ENCODE measurements around the gene FOXA2.
"Not testable (repeated sequence)": the region's sequence is repeated elsewhere in the genome, so short reads cannot be mapped to it uniquely, and the experiment has no call there.

Gene FOXA2

DNA sequence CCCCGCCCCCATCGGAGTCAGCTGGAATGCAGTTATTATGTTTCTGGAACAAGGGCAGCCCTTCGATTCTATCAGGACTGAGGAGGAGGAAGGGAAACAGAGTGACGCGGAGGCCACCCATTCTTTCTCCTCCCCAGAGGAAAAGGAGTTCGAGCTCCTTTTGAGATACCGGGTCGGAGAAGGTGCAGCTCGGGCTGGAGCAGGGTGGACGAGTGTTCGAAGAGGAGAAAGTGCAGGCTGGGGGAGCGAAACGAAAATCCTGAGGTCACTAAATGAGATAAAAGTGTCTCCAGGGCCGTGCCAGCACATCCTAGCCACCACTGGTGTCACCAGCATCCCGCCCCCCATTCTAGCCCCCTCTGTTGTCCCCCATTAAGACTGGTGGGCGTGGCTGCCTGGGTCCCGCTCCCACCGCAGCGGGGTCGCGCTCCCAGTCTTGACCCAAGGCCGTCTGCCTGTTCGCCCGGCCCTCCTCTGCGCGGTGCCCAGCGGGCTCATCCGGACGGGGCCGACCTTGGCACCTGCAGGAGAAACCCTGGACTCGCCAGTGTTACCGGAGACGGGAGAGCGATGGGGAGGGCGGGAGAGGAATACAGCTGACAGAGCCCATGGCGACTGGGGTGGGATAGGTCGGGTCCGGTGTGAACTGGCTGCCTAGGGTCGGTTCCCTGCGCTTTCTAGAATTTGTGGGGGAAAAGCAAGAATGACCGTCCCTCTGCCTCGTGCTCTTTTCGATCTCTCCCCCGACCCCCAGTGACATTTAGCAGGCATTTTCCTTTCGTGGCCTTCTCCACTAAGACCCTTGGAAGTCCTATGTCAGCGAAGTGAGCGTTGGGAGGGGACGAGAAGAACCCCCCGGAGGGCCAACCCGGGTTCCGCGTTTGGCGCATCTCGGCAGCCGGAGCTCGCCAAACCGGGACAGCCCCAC, 16.2 kb downstream of the FOXA2 start:
- DNase-seq (ENCODE audit: low spot score), result no peak

GRCh38 chr20:22566876-22567658, 17.3 kb downstream of the FOXA2 start:
- no peak for DNase-seq (ENCODE audit: low spot score)

- DNase-seq (ENCODE audit: low spot score), result no peak
Observed at GRCh38 chr20:22563062-22563965, 21.1 kb downstream of the FOXA2 start.

DNA sequence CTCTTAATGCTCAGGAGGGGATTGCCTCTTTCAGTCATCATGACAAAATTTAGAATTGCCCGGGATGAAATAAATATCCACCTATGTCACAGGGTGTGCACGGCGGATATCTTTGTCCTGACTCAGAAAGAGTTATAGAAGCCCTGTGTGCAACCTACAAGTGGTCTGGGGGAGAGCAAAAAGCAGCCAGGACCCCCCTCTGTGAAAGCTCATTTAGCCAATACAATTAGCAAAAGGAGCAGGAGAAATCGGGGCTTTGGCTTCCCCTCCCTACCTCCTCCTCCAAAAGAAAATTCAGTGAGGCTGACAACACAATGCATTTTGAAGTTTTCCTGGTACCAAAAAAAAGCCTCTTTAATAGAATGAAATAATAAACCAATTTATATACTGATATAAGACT, 21.8 kb downstream of the FOXA2 start:
- DNase-seq (ENCODE audit: low spot score), result no peak

- DNase-seq (ENCODE audit: low spot score), result no peak
Observed at GRCh38 chr20:22561965-22562577, 22.3 kb downstream of the FOXA2 start.

- DNase-seq (ENCODE audit: low spot score), result no peak
Observed at GRCh38 chr20:22560817-22561216, 23.6 kb downstream of the FOXA2 start.

- DNase-seq (ENCODE audit: low spot score), result no peak
Observed at GRCh38 chr20:22559711-22560318, 24.6 kb downstream of the FOXA2 start.

GRCh38 chr20:22557403-22558276, 26.7 kb downstream of the FOXA2 start:
- no peak for DNase-seq (ENCODE audit: low spot score)

DNA sequence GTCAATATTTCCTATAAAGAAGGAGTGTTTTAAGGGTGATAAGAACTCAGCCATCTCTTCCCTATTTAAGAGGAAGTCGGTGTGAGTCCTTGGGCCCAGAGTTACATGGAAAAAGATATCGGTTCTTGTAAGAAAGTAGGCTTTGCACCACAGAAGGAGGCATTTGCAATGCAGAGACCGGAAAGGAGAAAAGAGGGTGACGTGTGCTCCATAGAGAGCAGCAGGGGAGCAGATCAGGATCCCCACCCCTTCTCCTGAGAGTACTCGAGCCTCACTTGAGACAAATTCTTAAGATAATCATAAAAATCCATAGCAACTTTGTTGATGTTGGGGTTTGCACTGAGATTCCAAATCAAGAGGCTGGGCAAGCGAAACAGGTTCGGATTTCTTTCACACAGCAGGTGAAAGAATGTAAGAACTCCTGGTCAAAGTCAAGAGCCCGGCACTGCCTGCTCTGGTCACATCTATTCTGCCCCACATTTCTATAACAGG, 27.8 kb downstream of the FOXA2 start:
- no peak for DNase-seq (ENCODE audit: low spot score)

- no peak for DNase-seq (ENCODE audit: low spot score)
Observed at GRCh38 chr20:22555791-22556564, 28.4 kb downstream of the FOXA2 start.

DNA sequence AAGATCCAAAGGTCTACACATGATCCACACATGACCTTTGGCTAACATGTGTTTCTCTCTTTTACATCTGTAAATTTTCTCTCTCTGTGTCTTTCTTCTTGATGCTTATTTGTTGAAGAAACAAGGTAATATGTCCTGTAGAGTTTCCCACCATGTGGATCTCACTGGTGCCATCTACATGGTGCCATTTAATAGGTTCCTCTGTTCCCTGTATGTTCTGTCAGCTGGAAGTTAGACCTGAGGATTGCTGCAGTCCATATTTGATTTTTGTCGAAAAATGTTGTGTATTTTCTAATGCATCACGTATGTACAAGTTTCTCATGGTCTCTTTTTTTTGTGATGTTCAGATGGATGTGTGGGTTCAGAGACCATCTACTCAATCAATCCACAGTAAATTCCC, 30.0 kb downstream of the FOXA2 start:
- DNase-seq (ENCODE audit: low spot score), result no peak

GRCh38 chr20:22550514-22550913, 33.9 kb downstream of the FOXA2 start:
- DNase-seq (ENCODE audit: low spot score), result not testable (repeated sequence)

GRCh38 chr20:22548040-22548439, 36.3 kb downstream of the FOXA2 start:
- DNase-seq (ENCODE audit: low spot score), result no peak

- no peak for DNase-seq (ENCODE audit: low spot score)
Observed at GRCh38 chr20:22546344-22546743, 38.0 kb downstream of the FOXA2 start.

DNA sequence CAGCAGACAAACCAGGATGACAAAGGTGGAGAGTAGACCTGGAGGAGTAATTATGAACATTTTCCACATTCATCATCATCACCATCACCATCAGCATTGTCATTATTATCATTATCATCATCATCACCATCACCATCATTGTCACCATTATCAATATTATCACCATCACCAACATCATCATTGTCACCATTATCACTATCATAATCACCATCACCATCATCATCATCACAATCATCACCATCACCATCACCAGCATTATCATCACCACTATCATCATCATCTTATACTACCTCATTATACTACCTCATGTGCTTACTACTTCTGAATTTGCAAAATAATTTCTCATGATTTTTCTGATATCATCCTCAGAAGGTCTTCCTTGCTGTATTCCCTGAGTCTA, 39.3 kb downstream of the FOXA2 start:
- DNase-seq (ENCODE audit: low spot score), result no peak

GRCh38 chr20:22544462-22544861, 39.9 kb downstream of the FOXA2 start:
- no peak for DNase-seq (ENCODE audit: low spot score)

DNA sequence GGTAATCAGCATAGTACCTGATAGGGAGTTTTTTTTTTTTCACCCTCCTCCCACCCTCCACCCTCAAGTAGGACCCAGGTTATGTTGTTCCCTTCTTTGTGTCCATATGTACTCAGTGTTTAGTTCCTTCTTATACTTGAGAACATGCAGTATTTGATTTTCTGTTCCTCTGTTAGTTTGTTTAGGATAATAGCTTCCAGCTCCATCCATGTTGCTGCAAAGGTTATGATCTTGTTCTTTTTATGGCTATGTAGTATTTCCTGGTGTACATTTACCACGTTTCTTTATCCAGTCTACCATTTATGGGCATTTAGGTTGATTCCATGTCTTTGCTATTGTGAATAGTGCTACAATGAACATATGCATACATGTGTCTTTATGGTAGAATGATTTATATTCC, 41.9 kb downstream of the FOXA2 start:
- no peak for DNase-seq (ENCODE audit: low spot score)

DNA sequence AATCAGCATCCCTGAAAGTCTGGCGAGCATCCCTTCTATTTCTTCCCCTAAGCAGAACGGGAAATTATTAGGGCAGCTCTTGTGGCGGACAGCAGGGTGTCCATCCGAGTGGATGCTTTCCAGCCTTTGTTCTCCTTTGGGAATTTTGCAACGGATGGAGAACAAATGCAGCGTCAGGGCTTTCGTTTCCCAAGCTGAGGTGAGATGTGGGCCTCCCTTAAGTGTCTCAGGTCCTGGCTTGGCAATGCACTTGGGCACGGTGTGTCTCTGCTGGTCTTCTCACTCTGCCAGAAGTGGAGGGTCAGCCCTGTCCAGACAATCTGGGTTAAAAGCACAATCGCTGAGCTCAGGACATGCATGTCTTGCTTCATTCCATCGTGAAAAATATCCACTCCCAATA, 43.5 kb downstream of the FOXA2 start:
- DNase-seq (ENCODE audit: low spot score), result no peak

Measured in D341Med (cell line).